Peyer's patch (tissue), 4 donors: Measurements from ENCODE around the gene PCDHGC4. TPM values are rescaled to one million over a fixed set of nuclear protein-coding genes. Genes with fewer than 3 reads are reported as not detected.

Experiments used
- DNase-seq, 3 donors: peaks; one replicate each; pipeline ENCODE4 v3.0.0-alpha.2; 2017 to 2019
- H3K27ac ChIP-seq, 4 donors: fragments of 200-600 bp; sonication (generic); one replicate each; pipeline ENCODE4 v1.5.1; 2016 to 2019
- H3K27me3 ChIP-seq, 2 donors: fragments of 200-600 bp; sonication (generic); one replicate each; pipeline ENCODE4 v1.5.1; 2019
- H3K36me3 ChIP-seq, 3 donors: fragments of 200-600 bp; sonication (generic); one replicate each; pipeline ENCODE4 v1.5.1; 2016 to 2019
- H3K4me1 ChIP-seq, 4 donors: fragments of 200-600 bp; sonication (generic); one replicate each; pipeline ENCODE4 v1.5.1; 2016 to 2019
- H3K4me3 ChIP-seq, 4 donors: fragments of 200-600 bp; sonication (generic); 1 replicate in 3 of 4; 2 replicates in 1 of 4; pipeline ENCODE4 v1.5.1; 2016 to 2019; ENCODE audit warnings: mild to moderate bottlenecking in 1 of 4
- H3K9me3 ChIP-seq, 4 donors: fragments of 200-600 bp; sonication (generic); one replicate each; pipeline ENCODE4 v1.5.1; 2016 to 2019; ENCODE audit warnings: mild to moderate bottlenecking in 1 of 4
- CTCF ChIP-seq, 6 experiments: fragments of 450-650 bp in 4 of 6; fragments of 200-600 bp in 2 of 6; sonication (generic) in 1 of 6; IDR thresholded peaks; one replicate each; pipeline ENCODE4 v1.5.1; 2017 to 2019; ENCODE audit warnings: antibody characterized with exemption in 6 of 6, mild to moderate bottlenecking in 3 of 6, moderate library complexity in 1 of 6
- POLR2A ChIP-seq, 2 donors: fragments of 450-650 bp; IDR thresholded peaks; one replicate each; pipeline ENCODE4 v1.5.1; 2017; ENCODE audit warnings: antibody characterized with exemption in 2 of 2, mild to moderate bottlenecking in 2 of 2, moderate library complexity in 2 of 2
- total RNA-seq, 4 donors: library from RNA; depleted of rRNA; stranded (reverse); fragments of >200 nt; gene quantifications; one replicate each; pipeline ENCODE4 v1.1.0, GENCODE V29; 2016

Gene PCDHGC4
- total RNA-seq, 4 donors from 2014 or later: 1.7 to 11.3 (median 5.3) TPM

- no peaks in the 10 kb centered on the region for H3K36me3 ChIP-seq
- peaks cover 0 to 9% (median 4%) of the 10 kb centered on the region in 4 donors for H3K4me1 ChIP-seq
- H3K27me3 ChIP-seq: peaks cover 0 to 5% of the 10 kb centered on the region in 2 donors
- no peak for DNase-seq
- H3K4me3 ChIP-seq: no peak overlapping the region
- no peak overlapping the region for H3K27ac ChIP-seq
- H3K9me3 ChIP-seq: no peaks in the 10 kb centered on the region
- TF ChIP-seq CTCF (IDR thresholded peaks at IDR 0.05) (no peak), POLR2A (IDR thresholded peaks at IDR 0.05) (no peak)
These were observed 10.1 kb downstream of the PCDHGC4 start for GRCh38 chr5:141494761-141495452.

- H3K27me3 ChIP-seq: peaks cover 0 to 5% of the 10 kb centered on the region in 2 donors
- no peak for DNase-seq
These were observed 10.6 kb downstream of the PCDHGC4 start for GRCh38 chr5:141495453-141495811.

GRCh38 chr5:141496038-141496437, 11.2 kb downstream of the PCDHGC4 start:
- peaks cover 0 to 5% of the 10 kb centered on the region in 2 donors for H3K27me3 ChIP-seq
- H3K4me1 ChIP-seq: peaks cover 0 to 9% (median 4%) of the 10 kb centered on the region in 4 donors
- no peak for DNase-seq
- TF ChIP-seq CTCF (IDR thresholded peaks at IDR 0.05) (no peak), POLR2A (IDR thresholded peaks at IDR 0.05) (no peak)
- no peaks in the 10 kb centered on the region for H3K36me3 ChIP-seq
- no peak overlapping the region for H3K4me3 ChIP-seq
- no peak overlapping the region for H3K27ac ChIP-seq
- no peaks in the 10 kb centered on the region for H3K9me3 ChIP-seq

More at GRCh38 chr5:141495453-141495811, 10.6 kb downstream of the PCDHGC4 start:
- H3K4me1 ChIP-seq: peaks cover 0 to 9% (median 4%) of the 10 kb centered on the region in 4 donors
- H3K27ac ChIP-seq: no peak overlapping the region
- H3K4me3 ChIP-seq: no peak overlapping the region
- TF ChIP-seq CTCF (IDR thresholded peaks at IDR 0.05): no peak
- no peak for TF ChIP-seq POLR2A (IDR thresholded peaks at IDR 0.05)
- no peaks in the 10 kb centered on the region for H3K9me3 ChIP-seq
- H3K36me3 ChIP-seq: no peaks in the 10 kb centered on the region

GRCh38 chr5:141501761-141502160, 16.9 kb downstream of the PCDHGC4 start:
- no peak overlapping the region for H3K27ac ChIP-seq
- H3K4me3 ChIP-seq: no peak overlapping the region
- no peaks in the 10 kb centered on the region for H3K27me3 ChIP-seq
- peaks cover 0 to under 1% (median 0%) of the 10 kb centered on the region in 4 donors for H3K4me1 ChIP-seq
- no peaks in the 10 kb centered on the region for H3K36me3 ChIP-seq
- DNase-seq: no peak
- no peaks in the 10 kb centered on the region for H3K9me3 ChIP-seq
- no peak for TF ChIP-seq CTCF (IDR thresholded peaks at IDR 0.05)
- TF ChIP-seq POLR2A (IDR thresholded peaks at IDR 0.05): no peak

GRCh38 chr5:141503681-141504080, 18.9 kb downstream of the PCDHGC4 start:
- TF ChIP-seq POLR2A (IDR thresholded peaks at IDR 0.05): no peak
- no peak for TF ChIP-seq CTCF (IDR thresholded peaks at IDR 0.05)
- Histone ChIP-seq H3K4me1 (peaks cover 0 to 14% (median 8%) of the 10 kb centered on the region in 4 donors), H3K36me3 (no peaks in the 10 kb centered on the region), H3K4me3 (no peak overlapping the region), H3K27me3 (no peaks in the 10 kb centered on the region), H3K9me3 (no peaks in the 10 kb centered on the region), H3K27ac (no peak overlapping the region)
- no peak for DNase-seq
